ENCODE data around the gene ELMOD3.
"Not testable (repeated sequence)": the region's sequence is repeated elsewhere in the genome, so short reads cannot be mapped to it uniquely, and the experiment has no call there.

The ELMOD3 gene

DNA sequence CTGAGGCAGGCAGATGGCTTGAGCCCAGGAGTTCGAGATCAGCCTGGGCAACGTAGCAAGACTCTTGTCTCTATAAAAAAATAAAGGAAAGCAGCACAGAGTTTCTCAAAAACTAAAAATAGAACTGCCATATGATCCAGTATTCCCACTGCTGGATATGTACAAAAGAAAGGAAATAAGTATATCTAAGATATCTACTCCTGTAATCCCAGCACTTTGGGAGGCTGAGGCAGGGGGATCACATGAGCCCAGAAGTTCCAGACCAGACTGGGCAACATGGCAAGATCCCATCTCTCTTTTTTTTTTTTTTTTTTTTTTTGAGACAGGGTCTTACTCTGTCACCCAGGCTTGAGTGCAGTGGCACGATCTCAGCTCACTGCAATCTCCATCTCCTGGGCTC lies 24.9 kb upstream of the ELMOD3 start:
- not testable (repeated sequence) for DNase-seq (ENCODE audit: low read depth)

GRCh38 chr2:85330839-85331636 lies 23.5 kb upstream of the ELMOD3 start:
- no peak for DNase-seq (ENCODE audit: low read depth)

- not testable (repeated sequence) for DNase-seq (ENCODE audit: low read depth)
These were observed 20.7 kb upstream of the ELMOD3 start for GRCh38 chr2:85333877-85334276.

- no peak for DNase-seq (ENCODE audit: low read depth)
These were observed 19.6 kb upstream of the ELMOD3 start for GRCh38 chr2:85334928-85335327.

- DNase-seq (ENCODE audit: low read depth), result no peak
These were observed 14.3 kb upstream of the ELMOD3 start for GRCh38 chr2:85340034-85340892.

GRCh38 chr2:85341269-85342029 lies 13.1 kb upstream of the ELMOD3 start:
- no peak for DNase-seq (ENCODE audit: low read depth)

DNA sequence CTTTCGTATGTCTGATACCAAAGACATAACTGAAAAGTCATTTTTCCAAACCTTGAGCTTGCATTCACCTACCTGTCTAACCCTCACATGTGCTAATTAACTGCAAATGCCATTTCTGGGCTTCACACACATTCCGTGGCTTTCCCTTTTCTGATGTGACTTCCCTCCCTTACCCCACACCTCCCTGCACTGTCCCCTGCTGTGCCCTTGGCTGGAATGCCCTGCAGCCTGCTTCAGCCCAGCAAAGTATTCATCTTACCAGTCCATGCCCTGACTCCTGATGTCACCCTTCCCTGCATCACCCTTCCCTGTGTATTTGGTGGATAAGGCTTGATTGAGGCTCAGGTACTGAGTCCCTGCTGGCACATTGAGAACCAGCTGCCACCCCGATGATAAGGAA lies 12.4 kb upstream of the ELMOD3 start:
- no peak for DNase-seq (ENCODE audit: low read depth)

- DNase-seq (ENCODE audit: low read depth), result not testable (repeated sequence)
These were observed 11.2 kb upstream of the ELMOD3 start for GRCh38 chr2:85343207-85343895.

DNA sequence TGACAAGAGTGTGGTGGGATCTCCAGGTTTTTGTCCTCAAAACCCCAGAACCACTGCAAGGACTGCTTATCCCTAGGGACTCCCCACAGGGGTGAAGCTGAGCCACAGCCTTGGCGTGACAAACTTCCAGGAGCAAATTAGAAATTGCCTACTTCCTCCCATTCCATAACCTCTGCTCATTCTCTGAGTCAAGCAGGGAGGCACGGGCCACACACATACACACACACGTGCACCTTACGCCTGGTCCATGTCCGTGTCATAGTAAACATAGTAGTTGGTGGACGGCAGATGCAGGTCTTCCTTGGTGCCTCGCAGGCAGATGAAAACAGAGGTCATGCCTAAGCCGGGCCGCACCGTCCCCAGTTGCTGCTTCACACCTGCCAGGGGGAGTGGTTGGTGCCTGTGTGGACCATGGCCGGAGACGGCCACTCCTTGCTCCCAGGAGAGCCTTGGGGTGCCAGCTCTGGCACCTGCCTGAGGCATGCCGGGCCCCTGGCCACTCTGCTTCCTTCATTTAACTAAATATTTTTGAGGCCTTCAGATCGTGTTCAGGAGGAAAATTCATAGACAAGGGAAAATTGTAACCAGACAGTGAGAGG lies 10.1 kb upstream of the ELMOD3 start:
- DNase-seq (ENCODE audit: low read depth), result no peak

- no peak for DNase-seq (ENCODE audit: low read depth)
These were observed 7.0 kb upstream of the ELMOD3 start for GRCh38 chr2:85347599-85347998.

GRCh38 chr2:85353876-85354285 lies 688 bp upstream of the ELMOD3 start:
- DNase-seq (ENCODE audit: low read depth), result peak; percentile 1

DNA sequence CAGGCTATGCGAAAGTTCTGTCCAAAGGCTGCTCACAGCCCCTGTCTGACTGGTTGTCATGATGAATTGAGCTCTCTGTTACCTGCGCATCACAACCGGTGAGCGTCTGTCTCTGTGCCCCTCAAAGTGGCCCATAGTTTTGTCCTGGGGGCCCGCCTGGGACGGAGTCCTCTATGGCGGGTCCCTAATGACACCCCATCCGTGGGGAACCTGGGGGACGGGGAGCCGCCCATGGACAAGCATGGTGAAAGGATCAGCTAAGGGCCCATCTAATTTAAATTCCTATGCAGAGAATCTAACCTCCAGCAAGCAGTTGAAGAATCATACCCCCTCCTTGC lies 473 bp downstream of the ELMOD3 start:
- DNase-seq (ENCODE audit: low read depth), result no peak

DNA sequence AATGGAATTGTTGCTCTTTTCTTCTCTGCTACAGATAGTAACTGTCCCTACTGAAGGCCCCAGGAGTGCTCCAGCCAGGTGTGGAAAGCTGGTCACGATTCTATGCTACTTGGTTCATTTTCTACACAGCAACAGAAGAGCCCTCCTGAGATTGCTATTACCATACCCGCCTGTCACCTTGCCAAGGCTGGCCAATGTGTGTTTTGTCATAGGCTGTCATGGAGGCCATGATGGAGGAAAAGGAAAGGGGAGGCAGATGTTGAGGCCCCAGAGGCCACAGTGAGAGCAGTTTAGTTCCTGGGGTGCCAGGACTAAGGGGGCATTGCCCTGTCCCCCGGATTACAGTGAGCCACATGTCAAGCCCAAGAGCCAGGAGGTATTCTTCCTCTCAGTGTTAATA lies 952 bp downstream of the ELMOD3 start:
- DNase-seq (ENCODE audit: low read depth), result no peak

GRCh38 chr2:85356186-85356585 lies 1.6 kb downstream of the ELMOD3 start:
- no peak for DNase-seq (ENCODE audit: low read depth)

DNA sequence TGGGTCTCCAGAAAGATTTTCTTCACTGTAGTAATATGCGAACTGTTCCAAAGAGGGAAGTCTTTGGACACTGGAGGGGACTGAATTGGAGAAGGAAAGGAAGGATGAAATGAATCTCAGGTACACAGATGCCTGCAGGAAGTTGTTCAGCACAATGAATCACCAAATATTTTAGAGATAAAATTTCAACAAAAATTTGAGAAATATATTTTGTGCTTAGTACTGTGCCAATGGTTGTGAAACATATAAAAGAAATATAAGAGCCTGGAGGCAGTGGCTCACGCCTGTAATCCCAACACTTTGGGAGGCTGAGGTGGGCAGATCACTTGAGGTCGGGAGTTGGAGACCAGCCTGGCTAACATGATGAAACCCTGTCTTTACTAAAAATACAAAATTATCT lies 3.2 kb downstream of the ELMOD3 start:
- DNase-seq (ENCODE audit: low read depth), result no peak

- not testable (repeated sequence) for DNase-seq (ENCODE audit: low read depth)
These were observed 8.3 kb downstream of the ELMOD3 start for GRCh38 chr2:85362653-85363387.

DNA sequence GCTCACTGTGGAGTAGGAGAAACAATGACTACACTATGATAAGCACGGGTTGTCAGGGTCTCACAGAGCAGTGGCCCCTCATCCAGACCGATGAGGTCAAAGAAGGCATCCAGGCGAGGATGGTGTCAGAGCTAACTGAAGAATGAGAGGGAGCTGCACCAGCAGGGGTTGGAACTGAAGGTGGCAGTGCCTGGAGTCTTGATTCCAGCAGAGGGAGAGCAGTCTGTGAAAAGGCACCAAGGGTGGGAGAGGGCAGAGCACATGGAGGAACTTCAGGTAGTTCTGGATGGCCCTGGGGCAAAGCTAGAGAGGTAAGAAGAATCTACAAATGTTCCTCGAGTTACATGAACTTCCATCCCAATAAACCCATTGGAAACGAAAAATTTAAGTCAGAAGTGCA lies 12.6 kb downstream of the ELMOD3 start:
- DNase-seq (ENCODE audit: low read depth), result no peak

- no peak for DNase-seq (ENCODE audit: low read depth)
These were observed 14.4 kb downstream of the ELMOD3 start for GRCh38 chr2:85368921-85369320.

DNA sequence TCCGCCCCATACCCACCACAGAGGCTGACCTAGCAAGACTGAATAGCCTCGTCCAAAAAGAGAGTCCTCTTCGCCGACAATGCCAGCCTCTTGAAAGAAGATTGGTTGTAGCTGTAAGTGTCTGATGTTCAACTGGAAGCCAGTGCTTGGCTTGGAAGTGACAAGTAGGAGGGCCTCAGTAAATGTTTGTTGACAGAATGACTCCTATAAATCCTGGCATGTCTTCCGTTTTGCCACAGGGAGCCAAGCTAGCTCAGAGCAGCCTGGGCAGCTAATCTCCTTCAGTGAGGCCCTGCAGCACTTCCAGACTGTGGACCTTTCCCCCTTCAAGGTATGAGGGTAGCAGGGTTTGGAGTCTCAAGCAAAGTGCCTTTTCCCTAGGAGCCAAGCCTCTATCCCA lies 14.9 kb downstream of the ELMOD3 start:
- no peak for DNase-seq (ENCODE audit: low read depth)

GRCh38 chr2:85371045-85371444 lies 16.5 kb downstream of the ELMOD3 start:
- no peak for DNase-seq (ENCODE audit: low read depth)
